ENCODE data around the gene GPR87.

GPR87 gene

DNA sequence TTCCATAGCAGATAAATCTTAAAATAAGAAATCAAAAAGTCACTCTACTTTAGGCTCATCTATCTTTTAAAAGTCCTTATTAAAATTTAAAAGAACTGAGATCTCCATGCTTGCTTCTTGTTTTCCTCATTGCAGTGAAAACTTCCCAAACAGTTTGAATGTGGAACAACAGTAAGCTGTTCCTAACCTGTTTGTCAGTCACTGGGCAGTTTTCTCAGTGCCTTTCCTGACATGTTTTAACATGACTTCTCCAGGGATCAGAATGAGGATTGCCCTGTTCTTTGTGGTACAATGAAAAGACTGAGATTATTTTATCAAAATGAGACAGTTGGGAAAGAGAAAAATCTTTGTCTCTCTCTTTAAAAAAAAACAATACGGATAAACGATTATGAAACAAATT is 774 bp downstream of the GPR87 start:
- Histone ChIP-seq H3K9ac (ENCODE audit: low read length) (no peak overlapping the region), H3K36me3 (ENCODE audit: control insufficient read depth, insufficient read depth, low read length, severe bottlenecking) (no peaks in the 10 kb centered on the region), H3K4me3 (ENCODE audit: low read length) (no peak overlapping the region), H3K27me3 (replicated peaks; ENCODE audit: control insufficient read depth, insufficient read depth, low read length) (no peaks in the 10 kb centered on the region), H3K4me1 (ENCODE audit: control insufficient read depth, insufficient read depth, low read length) (peaks cover 34% of the 10 kb centered on the region), H3K9me3 (ENCODE audit: control insufficient read depth, low read length) (peaks cover 11% of the 10 kb centered on the region)
- no peak for DNase-seq (ENCODE audit: low read depth)

DNA sequence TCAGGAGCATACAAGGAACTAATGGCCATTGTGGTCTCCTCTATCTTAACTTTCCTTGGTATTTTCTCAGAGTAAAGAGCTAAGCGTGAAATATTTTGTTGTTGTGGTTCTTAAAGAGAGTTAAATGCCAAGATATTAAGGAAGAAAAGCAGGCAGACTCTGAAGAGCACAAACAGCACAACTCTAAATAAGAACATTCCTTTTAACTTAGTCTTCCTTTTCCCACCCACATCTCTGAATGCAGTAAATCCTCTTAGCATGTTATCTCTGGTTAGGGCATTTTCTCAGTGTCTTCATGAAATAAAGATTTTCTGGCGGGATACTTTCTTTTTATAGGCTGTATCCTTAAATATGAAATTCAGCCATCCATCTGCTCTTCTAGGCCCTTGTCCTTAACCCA is 1.5 kb downstream of the GPR87 start:
- Histone ChIP-seq H3K4me3 (ENCODE audit: low read length) (no peak overlapping the region), H3K9me3 (ENCODE audit: control insufficient read depth, low read length) (peaks cover 11% of the 10 kb centered on the region), H3K36me3 (ENCODE audit: control insufficient read depth, insufficient read depth, low read length, severe bottlenecking) (no peaks in the 10 kb centered on the region), H3K4me1 (ENCODE audit: control insufficient read depth, insufficient read depth, low read length) (peaks cover 27% of the 10 kb centered on the region), H3K9ac (ENCODE audit: low read length) (no peak overlapping the region), H3K27me3 (replicated peaks; ENCODE audit: control insufficient read depth, insufficient read depth, low read length) (no peaks in the 10 kb centered on the region)
- DNase-seq (ENCODE audit: low read depth): no peak

DNA sequence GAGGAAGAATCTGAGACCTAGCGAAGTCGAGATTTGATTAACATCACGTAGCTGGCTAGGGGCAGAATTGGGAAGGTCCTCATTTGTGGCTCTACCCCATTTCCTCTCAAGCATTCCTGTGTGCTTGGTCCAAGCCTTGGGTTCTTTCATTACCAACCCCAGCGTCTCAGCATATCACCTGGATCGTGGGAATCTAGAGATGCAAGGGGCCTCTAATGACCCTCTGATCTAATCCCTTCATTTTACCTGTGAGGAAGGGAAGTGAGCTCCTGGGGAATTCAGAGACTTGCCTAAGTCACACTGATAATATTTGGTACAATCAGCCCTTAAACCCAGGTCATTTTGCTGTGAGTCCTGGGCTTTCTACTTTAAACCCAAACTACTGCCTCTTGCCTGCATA is 2.0 kb downstream of the GPR87 start:
- no peaks in the 10 kb centered on the region for H3K27me3 ChIP-seq (replicated peaks; ENCODE audit: control insufficient read depth, insufficient read depth, low read length)
- DNase-seq (ENCODE audit: low read depth): no peak
- H3K4me3 ChIP-seq (ENCODE audit: low read length): no peak overlapping the region
- no peaks in the 10 kb centered on the region for H3K36me3 ChIP-seq (ENCODE audit: control insufficient read depth, insufficient read depth, low read length, severe bottlenecking)
- peaks cover 21% of the 10 kb centered on the region for H3K4me1 ChIP-seq (ENCODE audit: control insufficient read depth, insufficient read depth, low read length)
- H3K9me3 ChIP-seq (ENCODE audit: control insufficient read depth, low read length): peaks cover 11% of the 10 kb centered on the region
- H3K9ac ChIP-seq (ENCODE audit: low read length): no peak overlapping the region

DNA sequence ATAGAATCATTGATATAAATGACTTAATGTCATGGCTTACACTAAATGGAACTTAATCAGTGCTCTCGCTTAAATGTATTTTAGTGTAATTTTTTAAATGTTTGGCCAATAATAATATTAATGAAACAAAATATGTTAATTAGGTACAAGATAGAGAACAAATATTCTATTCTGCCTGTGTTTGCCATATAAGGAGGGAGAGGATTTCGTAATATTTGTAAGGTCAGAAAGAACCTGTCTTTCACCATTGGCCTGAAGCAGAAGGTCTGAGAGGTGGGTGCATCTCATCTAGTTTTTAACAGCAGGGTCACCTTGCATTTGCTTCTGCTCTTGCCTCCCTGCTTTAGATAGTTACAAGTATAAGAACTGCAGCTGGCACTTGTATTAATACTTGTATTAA is 2.5 kb downstream of the GPR87 start:
- Histone ChIP-seq H3K36me3 (ENCODE audit: control insufficient read depth, insufficient read depth, low read length, severe bottlenecking) (no peaks in the 10 kb centered on the region), H3K27me3 (replicated peaks; ENCODE audit: control insufficient read depth, insufficient read depth, low read length) (no peaks in the 10 kb centered on the region), H3K4me1 (ENCODE audit: control insufficient read depth, insufficient read depth, low read length) (peaks cover 17% of the 10 kb centered on the region), H3K4me3 (ENCODE audit: low read length) (no peak overlapping the region), H3K9me3 (ENCODE audit: control insufficient read depth, low read length) (peaks cover 11% of the 10 kb centered on the region), H3K9ac (ENCODE audit: low read length) (no peak overlapping the region)
- DNase-seq (ENCODE audit: low read depth): no peak

DNA sequence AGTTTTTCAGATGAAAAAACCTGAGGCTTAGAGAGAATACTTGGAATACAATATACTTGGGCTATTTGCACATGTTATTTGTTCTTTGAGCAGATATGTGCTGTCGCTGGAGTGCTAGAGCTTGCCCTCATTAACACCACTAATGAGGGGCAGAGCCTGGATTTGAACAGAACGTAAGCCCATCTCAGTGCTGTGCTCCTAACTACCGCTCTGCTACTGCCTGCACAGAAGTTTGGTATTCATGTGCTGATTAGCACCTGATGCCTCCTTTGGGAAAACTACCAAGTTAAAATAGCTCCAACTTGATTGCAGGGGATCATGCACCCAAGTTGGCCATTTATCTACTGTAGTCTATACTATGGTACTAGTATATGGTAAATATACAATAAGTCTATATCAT is 3.6 kb downstream of the GPR87 start:
- Histone ChIP-seq H3K36me3 (ENCODE audit: control insufficient read depth, insufficient read depth, low read length, severe bottlenecking) (no peaks in the 10 kb centered on the region), H3K27me3 (replicated peaks; ENCODE audit: control insufficient read depth, insufficient read depth, low read length) (no peaks in the 10 kb centered on the region), H3K9ac (ENCODE audit: low read length) (no peak overlapping the region), H3K4me3 (ENCODE audit: low read length) (no peak overlapping the region), H3K4me1 (ENCODE audit: control insufficient read depth, insufficient read depth, low read length) (peaks cover 9% of the 10 kb centered on the region), H3K9me3 (ENCODE audit: control insufficient read depth, low read length) (peaks cover 11% of the 10 kb centered on the region)
- no peak for DNase-seq (ENCODE audit: low read depth)

DNA sequence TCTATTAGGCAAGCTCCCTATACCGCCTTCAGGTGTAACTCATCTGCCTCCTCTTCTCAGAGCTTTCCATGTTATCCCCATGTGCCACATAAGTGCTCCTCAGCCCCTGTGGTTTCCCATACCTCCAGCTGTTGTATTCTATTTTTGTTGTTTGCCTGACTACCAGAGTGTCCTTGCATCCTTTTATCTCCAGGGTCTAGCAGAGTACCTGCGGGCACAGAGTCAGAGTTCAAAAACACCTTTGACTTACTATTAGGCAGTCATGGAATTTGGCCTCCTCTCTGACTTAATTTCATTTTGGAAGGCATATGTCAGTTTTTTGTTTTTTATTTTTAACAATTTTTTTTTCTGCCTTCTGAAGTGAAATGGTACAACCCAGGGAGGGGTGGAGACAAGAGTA is 7.1 kb downstream of the GPR87 start:
- peaks cover 2% of the 10 kb centered on the region for H3K9me3 ChIP-seq (ENCODE audit: control insufficient read depth, low read length)
- H3K27me3 ChIP-seq (replicated peaks; ENCODE audit: control insufficient read depth, insufficient read depth, low read length): no peaks in the 10 kb centered on the region
- no peaks in the 10 kb centered on the region for H3K36me3 ChIP-seq (ENCODE audit: control insufficient read depth, insufficient read depth, low read length, severe bottlenecking)
- no peak for DNase-seq (ENCODE audit: low read depth)
- no peak overlapping the region for H3K4me3 ChIP-seq (ENCODE audit: low read length)
- H3K9ac ChIP-seq (ENCODE audit: low read length): no peak overlapping the region
- H3K4me1 ChIP-seq (ENCODE audit: control insufficient read depth, insufficient read depth, low read length): peaks cover 28% of the 10 kb centered on the region

DNA sequence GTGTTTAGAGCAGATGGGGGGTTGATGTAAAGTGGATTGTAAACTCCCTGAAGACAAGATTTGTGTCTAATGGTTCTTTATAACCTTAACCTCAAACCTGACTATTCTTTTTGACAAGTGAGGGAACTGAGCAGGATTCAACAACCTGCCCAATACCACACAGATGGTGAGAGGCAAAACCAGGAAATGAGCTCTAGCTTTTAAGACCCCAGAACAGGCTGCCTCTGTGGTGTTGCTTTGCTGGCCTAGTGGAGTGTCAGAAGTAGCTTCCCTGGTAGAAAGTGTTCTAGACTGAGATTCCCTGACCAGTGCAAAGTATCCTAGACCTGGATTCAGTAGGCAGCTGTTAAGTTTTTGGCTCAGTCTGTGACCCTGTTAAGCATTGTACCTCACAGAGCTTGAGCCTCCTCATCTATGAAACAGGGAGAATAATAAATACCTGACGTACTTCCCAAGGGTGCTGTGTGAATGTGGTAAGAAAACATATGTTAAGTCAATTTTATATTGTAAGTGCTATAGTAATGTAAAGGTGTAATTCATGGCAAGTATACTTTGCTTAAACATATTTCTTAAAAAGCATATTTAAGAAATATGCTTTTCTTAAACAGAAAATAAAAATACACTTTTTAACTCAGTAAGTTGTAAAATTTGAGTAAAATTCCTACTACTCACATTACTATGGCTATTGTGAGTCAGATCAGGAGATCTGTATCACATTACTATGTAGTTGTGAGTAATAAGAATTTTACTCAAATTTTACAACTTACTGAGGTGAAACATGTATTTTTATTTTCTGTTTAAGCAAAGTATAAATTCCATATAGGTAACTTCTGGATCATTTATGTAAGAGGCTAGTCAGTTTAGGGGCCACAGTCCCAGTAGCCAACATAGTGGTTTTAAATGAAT is 8.8 kb downstream of the GPR87 start:
- peaks cover 34% of the 10 kb centered on the region for H3K4me1 ChIP-seq (ENCODE audit: control insufficient read depth, insufficient read depth, low read length)
- no peaks in the 10 kb centered on the region for H3K36me3 ChIP-seq (ENCODE audit: control insufficient read depth, insufficient read depth, low read length, severe bottlenecking)
- no peaks in the 10 kb centered on the region for H3K27me3 ChIP-seq (replicated peaks; ENCODE audit: control insufficient read depth, insufficient read depth, low read length)
- H3K4me3 ChIP-seq (ENCODE audit: low read length): no peak overlapping the region
- H3K9me3 ChIP-seq (ENCODE audit: control insufficient read depth, low read length): no peaks in the 10 kb centered on the region
- DNase-seq (ENCODE audit: low read depth): peak; percentile 35
- no peak overlapping the region for H3K9ac ChIP-seq (ENCODE audit: low read length)

DNA sequence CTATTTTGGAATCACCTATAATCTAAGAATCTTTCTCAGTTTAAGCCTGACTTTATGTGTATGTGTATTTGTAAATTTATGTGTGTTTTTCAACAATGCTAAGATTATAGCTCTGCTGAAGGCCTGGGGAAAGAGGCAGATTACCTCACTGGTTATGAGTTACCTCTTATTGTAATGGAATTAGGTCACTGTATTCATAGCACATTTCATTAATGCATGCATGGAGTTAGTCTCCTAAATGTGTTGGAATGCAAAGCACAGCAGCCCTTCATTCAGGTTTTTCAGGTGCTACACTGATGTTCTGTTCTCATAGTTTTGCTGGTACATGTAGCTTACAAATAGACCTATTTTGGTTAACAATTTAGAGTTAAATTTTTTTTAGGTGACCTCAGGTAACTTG is 9.5 kb downstream of the GPR87 start:
- H3K36me3 ChIP-seq (ENCODE audit: control insufficient read depth, insufficient read depth, low read length, severe bottlenecking): no peaks in the 10 kb centered on the region
- H3K9me3 ChIP-seq (ENCODE audit: control insufficient read depth, low read length): no peaks in the 10 kb centered on the region
- H3K9ac ChIP-seq (ENCODE audit: low read length): no peak overlapping the region
- no peak overlapping the region for H3K4me3 ChIP-seq (ENCODE audit: low read length)
- peaks cover 35% of the 10 kb centered on the region for H3K4me1 ChIP-seq (ENCODE audit: control insufficient read depth, insufficient read depth, low read length)
- DNase-seq (ENCODE audit: low read depth): no peak
- no peaks in the 10 kb centered on the region for H3K27me3 ChIP-seq (replicated peaks; ENCODE audit: control insufficient read depth, insufficient read depth, low read length)

DNA sequence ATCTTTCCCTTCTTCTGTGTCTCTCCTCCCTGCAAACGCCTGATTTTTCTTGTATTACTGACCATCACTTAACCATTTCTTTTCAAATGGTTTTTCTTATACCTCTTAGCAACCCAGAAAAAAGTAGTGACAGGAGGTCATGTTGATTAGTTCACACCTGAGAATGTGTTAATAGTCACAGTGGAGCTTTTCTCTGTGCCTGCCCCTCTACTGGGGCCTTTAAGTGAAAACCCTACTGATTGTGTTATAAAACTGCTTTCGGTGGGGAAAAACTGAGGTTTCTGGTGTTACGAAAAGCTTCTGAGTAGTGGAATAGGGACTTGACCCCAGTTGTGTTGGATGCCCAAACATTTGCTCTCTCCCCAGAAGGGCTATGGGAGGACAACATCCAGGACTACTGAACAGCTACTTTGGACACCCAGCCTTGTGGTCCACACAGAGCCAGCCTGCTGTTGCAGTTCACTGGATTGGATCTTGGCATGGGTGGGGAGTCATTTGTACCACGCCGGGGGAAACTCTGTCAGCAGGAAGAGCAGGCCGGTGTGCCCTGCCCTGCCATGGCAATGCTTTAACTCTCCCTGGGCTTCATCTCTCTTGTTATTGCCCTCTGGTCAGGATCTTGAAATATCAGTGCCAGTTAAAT is 10.3 kb downstream of the GPR87 start:
- Histone ChIP-seq H3K9me3 (ENCODE audit: control insufficient read depth, low read length) (no peaks in the 10 kb centered on the region), H3K9ac (ENCODE audit: low read length) (peak overlapping the region; percentile 1), H3K4me1 (ENCODE audit: control insufficient read depth, insufficient read depth, low read length) (peaks cover 43% of the 10 kb centered on the region), H3K27me3 (replicated peaks; ENCODE audit: control insufficient read depth, insufficient read depth, low read length) (no peaks in the 10 kb centered on the region), H3K36me3 (ENCODE audit: control insufficient read depth, insufficient read depth, low read length, severe bottlenecking) (no peaks in the 10 kb centered on the region), H3K4me3 (ENCODE audit: low read length) (no peak overlapping the region)
- no peak for DNase-seq (ENCODE audit: low read depth)

DNA sequence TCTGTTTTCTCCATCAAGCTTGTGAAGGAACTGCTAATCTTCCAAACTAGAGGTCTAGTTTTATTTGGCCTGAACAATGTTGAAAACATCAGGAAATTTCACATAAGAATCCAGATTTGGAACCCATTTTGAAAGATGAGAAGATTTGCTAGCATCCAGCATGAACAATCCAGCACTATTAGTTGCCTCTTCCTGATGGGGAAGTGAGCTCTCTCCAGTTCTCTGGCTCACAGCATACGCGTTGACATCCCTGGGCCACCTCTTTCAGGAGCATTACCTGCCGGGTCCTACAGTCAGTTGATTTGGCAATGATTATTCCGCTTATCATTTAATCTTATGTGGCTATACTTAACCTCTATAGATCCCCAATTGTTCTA is 10.9 kb downstream of the GPR87 start:
- H3K4me1 ChIP-seq (ENCODE audit: control insufficient read depth, insufficient read depth, low read length): peaks cover 46% of the 10 kb centered on the region
- H3K4me3 ChIP-seq (ENCODE audit: low read length): peak overlapping the region; percentile 23
- DNase-seq (ENCODE audit: low read depth): peak; percentile 48
- H3K9me3 ChIP-seq (ENCODE audit: control insufficient read depth, low read length): no peaks in the 10 kb centered on the region
- no peaks in the 10 kb centered on the region for H3K36me3 ChIP-seq (ENCODE audit: control insufficient read depth, insufficient read depth, low read length, severe bottlenecking)
- no peaks in the 10 kb centered on the region for H3K27me3 ChIP-seq (replicated peaks; ENCODE audit: control insufficient read depth, insufficient read depth, low read length)
- H3K9ac ChIP-seq (ENCODE audit: low read length): peak overlapping the region; percentile 28

DNA sequence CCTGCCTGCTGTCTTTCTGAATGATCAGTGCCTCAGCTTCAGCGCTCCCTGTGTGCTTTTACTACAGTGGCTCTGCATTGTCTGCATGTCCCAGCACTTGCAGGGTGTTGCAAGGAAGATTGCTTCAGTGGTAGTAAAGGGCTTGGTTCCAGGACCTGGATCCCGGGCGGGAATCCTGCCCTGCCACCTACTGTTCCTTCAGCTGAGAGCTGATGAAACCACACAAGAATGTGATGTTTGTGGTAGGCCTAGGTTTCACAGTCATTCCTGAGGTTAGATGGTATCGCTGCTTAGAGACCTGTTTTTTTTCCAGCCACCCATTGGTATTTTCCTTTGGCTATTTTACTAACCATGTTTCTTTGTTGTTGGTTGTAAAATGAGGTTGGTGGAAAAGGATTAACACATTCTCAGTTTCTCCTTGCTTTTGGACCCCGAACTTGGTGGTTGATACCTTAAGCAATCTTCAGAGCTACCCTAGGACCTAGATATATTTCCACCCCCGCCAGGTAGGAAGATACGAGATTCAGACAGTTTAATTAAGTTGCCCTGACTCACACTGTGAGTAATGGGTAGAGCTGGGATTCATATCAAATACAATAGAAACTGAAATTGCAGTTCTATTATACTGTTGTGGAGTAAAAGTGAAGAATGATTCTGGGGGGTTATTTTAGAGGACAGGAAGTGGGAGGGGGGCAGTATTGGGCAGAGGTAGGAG is 11.4 kb downstream of the GPR87 start:
- Histone ChIP-seq H3K9ac (ENCODE audit: low read length) (peak overlapping the region; percentile 28), H3K36me3 (ENCODE audit: control insufficient read depth, insufficient read depth, low read length, severe bottlenecking) (no peaks in the 10 kb centered on the region), H3K4me1 (ENCODE audit: control insufficient read depth, insufficient read depth, low read length) (peaks cover 46% of the 10 kb centered on the region), H3K27me3 (replicated peaks; ENCODE audit: control insufficient read depth, insufficient read depth, low read length) (no peaks in the 10 kb centered on the region), H3K9me3 (ENCODE audit: control insufficient read depth, low read length) (no peaks in the 10 kb centered on the region), H3K4me3 (ENCODE audit: low read length) (peak overlapping the region; percentile 23)
- DNase-seq (ENCODE audit: low read depth): peak; percentile 97

All from adipocyte (in vitro differentiated cells).